Head of caudate nucleus (tissue), 42 donors: ENCODE data around the gene NTN3.

Experiments used
- DNase-seq, 42 donors: peaks; one replicate each; pipeline versions ENCODE4 v3.0.0 to v3.0.0-alpha.2; 2020 to 2021; ENCODE audit warnings: mixed read lengths in 7 of 42
- intact Hi-C: fragments of 100-400 bp; cut with DNase I; formaldehyde crosslinking; loops from one replicate; pipeline ENCODE4 v1.15.0; 2022

Gene NTN3

GRCh38 chr16:2460916-2461315, 10.2 kb upstream of the NTN3 start:
- intact Hi-C loops: no loop called here

GRCh38 chr16:2462031-2462866, 8.8 kb upstream of the NTN3 start:
- DNase-seq: no peak
- intact Hi-C loops: no loop called here

More at GRCh38 chr16:2460916-2461315, 10.2 kb upstream of the NTN3 start:
- DNase-seq: no peak

GRCh38 chr16:2464333-2464732, 6.8 kb upstream of the NTN3 start:
- no peak for DNase-seq
- intact Hi-C loops: no loop called here

GRCh38 chr16:2465653-2466415, 5.3 kb upstream of the NTN3 start:
- no peak for DNase-seq
- intact Hi-C loops: no loop called here

GRCh38 chr16:2466667-2467527, 4.2 kb upstream of the NTN3 start:
- DNase-seq: no peak
- intact Hi-C loops: no loop called here

GRCh38 chr16:2467528-2468232, 3.4 kb upstream of the NTN3 start:
- peak in 35 of 42 donors; percentile 42 to 84 (median 66) for DNase-seq
- intact Hi-C loops: no loop called here

GRCh38 chr16:2468233-2468724, 2.8 kb upstream of the NTN3 start:
- intact Hi-C loops: no loop called here
- DNase-seq: peak in 1 of 42 donors; percentile 23

- intact Hi-C loops: no loop called here
- DNase-seq: peak in 16 of 42 donors; percentile 25 to 74 (median 50)
These were observed 2.2 kb upstream of the NTN3 start for GRCh38 chr16:2468725-2469398.

GRCh38 chr16:2469399-2470233, 1.5 kb upstream of the NTN3 start:
- intact Hi-C loops: loop anchor here (10.0 kb wide), 1 partner anchor 45 kb away; the partner anchor contains the start of gene CCNF
- DNase-seq: no peak

- intact Hi-C loops: loop anchor here (10.0 kb wide), 1 partner anchor 45 kb away; the partner anchor contains the start of gene CCNF
- DNase-seq: no peak
These were observed 879 bp upstream of the NTN3 start for GRCh38 chr16:2470234-2470601.

- intact Hi-C loops: loop anchor here (10.0 kb wide), 1 partner anchor 46 kb away; the partner anchor contains the start of gene CCNF
- peak in 1 of 42 donors; percentile 26 for DNase-seq
These were observed 488 bp upstream of the NTN3 start for GRCh38 chr16:2470603-2471015.

GRCh38 chr16:2471653-2472487, 773 bp downstream of the NTN3 start:
- peak in 1 of 42 donors; percentile 22 for DNase-seq
- intact Hi-C loops: loop anchor here (10.0 kb wide), 1 partner anchor 47 kb away; the partner anchor contains the start of gene CCNF

GRCh38 chr16:2472488-2472864, 1.4 kb downstream of the NTN3 start:
- intact Hi-C loops: loop anchor here (10.0 kb wide), 1 partner anchor 48 kb away; the partner anchor contains the start of gene CCNF
- no peak for DNase-seq

- no peak for DNase-seq
- intact Hi-C loops: loop anchor here (10.0 kb wide), 1 partner anchor 48 kb away; the partner anchor contains the start of gene CCNF
These were observed 1.9 kb downstream of the NTN3 start for GRCh38 chr16:2472885-2473445.

- DNase-seq: peak in 17 of 42 donors; percentile 36 to 76 (median 58)
These were observed 2.4 kb downstream of the NTN3 start for GRCh38 chr16:2473446-2473926.

More at GRCh38 chr16:2473446-2473926, 2.4 kb downstream of the NTN3 start:
- intact Hi-C loops: loop anchor here (10.0 kb wide), 1 partner anchor 49 kb away; the partner anchor contains the start of gene CCNF
